H9 (cell line): Measurements from ENCODE around the gene NDNF. TPM values are rescaled to one million over a fixed set of nuclear protein-coding genes. Genes with fewer than 3 reads are reported as not detected.

Experiments
- DNase-seq: peaks from one replicate; pipeline ENCODE4 v3.0.0-alpha.2; 2017
- H2AFZ ChIP-seq: one replicate; pipeline ENCODE4 v1.6.1; 2013; ENCODE audit warnings: mild to moderate bottlenecking, low read length, control low read depth, moderate library complexity
- H2AK5ac ChIP-seq: 2 replicates; pipeline ENCODE4 v1.6.1; 2013; ENCODE audit warnings: low read length, control low read depth, mixed read lengths; ENCODE audit not compliant: insufficient read length
- H2BK120ac ChIP-seq: one replicate; pipeline ENCODE4 v1.6.1; 2013; ENCODE audit warnings: low read depth, mild to moderate bottlenecking, low read length, control low read depth, inconsistent platforms; ENCODE audit not compliant: poor library complexity, severe bottlenecking
- H2BK12ac ChIP-seq: 2 replicates; pipeline ENCODE4 v1.6.1; 2013; ENCODE audit warnings: low read length, control low read depth, mixed read lengths, low read depth; ENCODE audit not compliant: insufficient read length
- H2BK15ac ChIP-seq: 2 replicates; pipeline ENCODE4 v1.6.1; 2013; ENCODE audit warnings: low read depth, low read length, control low read depth
- H2BK20ac ChIP-seq: one replicate; pipeline ENCODE4 v1.6.1; 2013; ENCODE audit warnings: low read depth, mild to moderate bottlenecking, low read length, control low read depth, inconsistent platforms; ENCODE audit not compliant: poor library complexity, severe bottlenecking
- H2BK5ac ChIP-seq: 2 replicates; pipeline ENCODE4 v1.6.1; 2013; ENCODE audit warnings: low read length, control low read depth, mixed read lengths; ENCODE audit not compliant: insufficient read length
- H3K14ac ChIP-seq: 2 replicates; pipeline ENCODE4 v1.6.1; 2013; ENCODE audit warnings: low read length, control low read depth; ENCODE audit not compliant: insufficient read depth
- H3K18ac ChIP-seq: 2 replicates; pipeline ENCODE4 v1.6.1; 2013; ENCODE audit warnings: low read depth, mild to moderate bottlenecking, mixed read lengths, low read length, control low read depth; ENCODE audit not compliant: insufficient read length
- H3K23ac ChIP-seq: 2 replicates; pipeline ENCODE4 v1.6.1; 2013; ENCODE audit warnings: low read length, control low read depth, mixed read lengths, low read depth; ENCODE audit not compliant: insufficient read length
- H3K23me2 ChIP-seq: 2 replicates; pipeline ENCODE4 v1.6.1; 2013; ENCODE audit warnings: low read depth, mild to moderate bottlenecking, mixed read lengths, low read length, control low read depth; ENCODE audit not compliant: insufficient read length, poor library complexity, severe bottlenecking
- H3K27ac ChIP-seq: 2 replicates; pipeline ENCODE4 v1.5.1; 2013; ENCODE audit warnings: low read length, control low read depth, mixed read lengths, low read depth; ENCODE audit not compliant: insufficient read length
- H3K27me3 ChIP-seq: 2 replicates; pipeline ENCODE4 v1.6.1; 2013; ENCODE audit warnings: low read length, control low read depth, inconsistent platforms; ENCODE audit not compliant: insufficient read depth
- H3K4ac ChIP-seq: 2 replicates; pipeline ENCODE4 v1.6.1; 2013; ENCODE audit warnings: low read depth, mild to moderate bottlenecking, control low read depth, inconsistent platforms, low read length, moderate library complexity
- H3K4me1 ChIP-seq: 2 replicates; pipeline ENCODE4 v1.6.1; 2013; ENCODE audit warnings: low read length, control low read depth, inconsistent platforms; ENCODE audit not compliant: insufficient read depth
- H3K4me2 ChIP-seq: 2 replicates; pipeline ENCODE4 v1.6.1; 2013; ENCODE audit warnings: low read length, control low read depth, mixed read lengths; ENCODE audit not compliant: insufficient read length, insufficient read depth
- H3K56ac ChIP-seq: 2 replicates; pipeline ENCODE4 v1.6.1; 2013; ENCODE audit warnings: low read depth, mild to moderate bottlenecking, mixed read lengths, low read length, control low read depth; ENCODE audit not compliant: insufficient read length
- H3K79me1 ChIP-seq: 2 replicates; pipeline ENCODE4 v1.6.1; 2013; ENCODE audit warnings: low read depth, mild to moderate bottlenecking, moderate library complexity, low read length, control low read depth, inconsistent platforms; ENCODE audit not compliant: insufficient read depth, poor library complexity, severe bottlenecking
- H3K79me2 ChIP-seq: 2 replicates; pipeline ENCODE4 v1.6.1; 2013; ENCODE audit warnings: low read length, control low read depth, inconsistent platforms; ENCODE audit not compliant: insufficient read depth
- H3K9ac ChIP-seq: 2 replicates; pipeline ENCODE4 v1.6.1; 2013; ENCODE audit warnings: low read length, control low read depth, mixed read lengths; ENCODE audit not compliant: insufficient read length; ENCODE audit errors: extremely low read depth
- H3K9me3 ChIP-seq: one replicate; pipeline ENCODE4 v1.6.1; 2013; ENCODE audit warnings: low read depth, low read length, inconsistent platforms; ENCODE audit not compliant: control insufficient read depth
- H3T11ph ChIP-seq: one replicate; pipeline ENCODE4 v1.6.1; 2013; ENCODE audit warnings: mild to moderate bottlenecking, low read length, control low read depth, inconsistent platforms
- H4K20me1 ChIP-seq: one replicate; pipeline ENCODE4 v1.6.1; 2013; ENCODE audit not compliant: control insufficient read depth, insufficient read length, insufficient read depth
- H4K5ac ChIP-seq: 2 replicates; pipeline ENCODE4 v1.6.1; 2013; ENCODE audit warnings: low read depth, mild to moderate bottlenecking, mixed read lengths, low read length, control low read depth; ENCODE audit not compliant: insufficient read length
- H4K8ac ChIP-seq: replicated peaks from 2 replicates; pipeline ENCODE4 v1.6.1; 2013; ENCODE audit warnings: low read length, control low read depth, mixed read lengths, low read depth; ENCODE audit not compliant: insufficient read length
- H4K91ac ChIP-seq: 2 replicates; pipeline ENCODE4 v1.6.1; 2013; ENCODE audit warnings: low read depth, mild to moderate bottlenecking, moderate library complexity, mixed read lengths, low read length, control low read depth; ENCODE audit not compliant: insufficient read length
- H3K27ac Mint-ChIP-seq, 3 experiments: 2 replicates in 2 of 3; 3 replicates in 1 of 3; pipeline ENCODE4 v1.8.0; 2020 to 2021; ENCODE audit warnings: mixed read lengths in 3 of 3, mild to moderate bottlenecking in 1 of 3, moderate library complexity in 1 of 3
- H3K27me3 Mint-ChIP-seq: 2 replicates; pipeline ENCODE4 v1.8.0; 2021; ENCODE audit warnings: low read depth, mild to moderate bottlenecking, moderate library complexity, mixed read lengths
- H3K36me3 Mint-ChIP-seq, 3 experiments: 2 replicates in 2 of 3; 3 replicates in 1 of 3; pipeline ENCODE4 v1.8.0; 2020 to 2021; ENCODE audit warnings: low read depth in 3 of 3, mixed read lengths in 3 of 3; ENCODE audit not compliant: insufficient read depth in 1 of 3
- H3K4me1 Mint-ChIP-seq, 2 experiments: 2 replicates each; pipeline ENCODE4 v1.8.0; 2020; ENCODE audit warnings: mixed read lengths in 2 of 2
- H3K4me3 Mint-ChIP-seq, 2 experiments: 2 replicates in 1 of 2; 3 replicates in 1 of 2; pipeline ENCODE4 v1.8.0; 2020 to 2021; ENCODE audit warnings: mild to moderate bottlenecking in 2 of 2, mixed read lengths in 2 of 2, moderate library complexity in 1 of 2
- H3K9me3 Mint-ChIP-seq, 2 experiments: 2 replicates in 1 of 2; 3 replicates in 1 of 2; pipeline ENCODE4 v1.8.0; 2020; ENCODE audit warnings: mild to moderate bottlenecking in 2 of 2, mixed read lengths in 2 of 2, moderate library complexity in 1 of 2
- CTCF ChIP-seq: fragments of 200-600 bp; sonication (generic); conservative IDR thresholded peaks from 3 replicates; pipeline ENCODE4 v1.8.0; 2021; ENCODE audit warnings: antibody characterized with exemption, mild to moderate bottlenecking
- WGBS: extraction: QIAGEN DNeasy Blood & Tissue Kit; methylation state at CpG from one replicate; pipeline ENCODE4 v1.1.7; 2013; ENCODE audit warnings: missing lambda C conversion rate, low lambda C conversion rate, mixed read lengths; ENCODE audit not compliant: insufficient read length; ENCODE audit errors: extremely low coverage; 5-methylcytosine and 5-hydroxymethylcytosine counted together
- total RNA-seq: library from RNA; stranded (reverse); gene quantifications from 2 replicates; pipeline ENCODE4 v1.2.1, GENCODE V29; 2021

Gene NDNF
- total RNA-seq, 1 experiment from 2014 or later = 0.17 TPM

DNA sequence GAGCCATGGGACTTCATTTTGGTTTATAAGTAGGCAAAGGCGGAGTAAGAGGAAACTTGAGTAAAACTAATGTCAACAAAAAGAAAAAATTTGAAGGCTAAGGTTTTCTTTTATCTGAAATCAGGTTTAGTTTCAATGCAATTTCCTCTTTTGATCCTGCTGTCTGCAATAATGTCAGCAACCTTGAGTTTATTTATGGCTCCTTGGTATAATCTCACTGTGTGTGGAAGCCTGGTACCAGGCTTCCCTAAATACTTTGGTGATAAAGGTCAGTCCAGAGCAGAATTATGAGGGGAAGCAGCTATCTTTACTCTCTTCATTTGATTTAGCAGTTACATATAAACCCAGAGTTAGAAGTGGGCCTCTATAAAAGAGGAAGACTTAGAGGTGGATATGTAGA lies 57.8 kb downstream of the NDNF start:
- no peak for DNase-seq
- Mint-ChIP-seq H3K36me3 (no peaks in the 10 kb centered on the region), H3K4me3 (no peak overlapping the region), H3K4me1 (peaks cover 34 to 37% of the 10 kb centered on the region in 2 experiments), H3K27me3 (no peaks in the 10 kb centered on the region), H3K9me3 (no peaks in the 10 kb centered on the region), H3K27ac (no peak overlapping the region; a peak in 1 of 7 replicates)
- H3K56ac ChIP-seq = no peak overlapping the region
- no peaks in the 10 kb centered on the region for H3K79me1 ChIP-seq
- peaks cover 3% of the 10 kb centered on the region; the same call in 1 of the 2 replicates for H3K4me1 ChIP-seq
- no peak overlapping the region for H2AK5ac ChIP-seq
- H2BK12ac ChIP-seq = no peak overlapping the region
- no peaks in the 10 kb centered on the region for H3K79me2 ChIP-seq
- H3K27ac ChIP-seq = no peak overlapping the region
- H3K9ac ChIP-seq = no peak overlapping the region
- H3K27me3 ChIP-seq = no peaks in the 10 kb centered on the region
- TF ChIP-seq CTCF = no peak
- H4K20me1 ChIP-seq = no peaks in the 10 kb centered on the region
- H3K9me3 ChIP-seq = no peaks in the 10 kb centered on the region
- H4K91ac ChIP-seq = no peak overlapping the region
- H3K23me2 ChIP-seq = no peaks in the 10 kb centered on the region
- no peak overlapping the region for H2BK5ac ChIP-seq
- no peak overlapping the region for H2BK20ac ChIP-seq
- H3K4me2 ChIP-seq = no peak overlapping the region
- H3K4ac ChIP-seq = no peak overlapping the region
- H3K14ac ChIP-seq = no peak overlapping the region
- no peak overlapping the region for H3T11ph ChIP-seq
- no peak overlapping the region for H2BK120ac ChIP-seq
- H4K5ac ChIP-seq = no peak overlapping the region
- H2AFZ ChIP-seq = no peak overlapping the region
- H2BK15ac ChIP-seq = no peak overlapping the region
- no peak overlapping the region for H3K18ac ChIP-seq
- no CpG with 5 or more reads among the region's 1 CpG for WGBS
- no peak overlapping the region for H4K8ac ChIP-seq
- H3K23ac ChIP-seq = no peak overlapping the region
